HK-2 (cell line): ENCODE data around the gene RNF13.
"Not testable (repeated sequence)": the region's sequence is repeated elsewhere in the genome, so short reads cannot be mapped to it uniquely, and the experiment has no call there.

Source experiments
- DNase-seq: peaks from one replicate; pipeline ENCODE4 v3.0.0-alpha.2; 2018; ENCODE audit not compliant: unreplicated experiment

The RNF13 gene

GRCh38 chr3:149957361-149958125 lies 144.5 kb downstream of the RNF13 start:
- DNase-seq = no peak

GRCh38 chr3:149958171-149958796 lies 145.3 kb downstream of the RNF13 start:
- no peak for DNase-seq

DNA sequence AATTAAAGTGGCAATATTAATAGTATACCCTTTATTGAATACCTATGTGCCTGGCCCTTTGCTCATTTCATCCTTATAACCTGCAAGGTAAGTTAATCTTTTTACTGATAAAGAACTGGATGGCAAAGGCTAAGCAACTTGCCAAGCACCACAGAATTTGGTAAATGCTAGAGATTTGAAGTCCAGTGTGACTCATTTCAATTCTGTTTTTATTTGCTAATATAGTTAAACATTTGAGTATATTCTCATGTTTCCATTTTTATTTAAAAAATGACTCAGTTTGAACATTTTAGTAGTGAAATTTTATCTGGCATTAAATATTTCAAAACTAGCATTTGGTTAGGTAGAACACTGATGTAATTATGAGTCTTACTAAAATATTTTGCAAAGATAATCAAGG lies 146.4 kb downstream of the RNF13 start:
- no peak for DNase-seq

- DNase-seq = no peak
These were observed 150.5 kb downstream of the RNF13 start for GRCh38 chr3:149963485-149963884.

DNA sequence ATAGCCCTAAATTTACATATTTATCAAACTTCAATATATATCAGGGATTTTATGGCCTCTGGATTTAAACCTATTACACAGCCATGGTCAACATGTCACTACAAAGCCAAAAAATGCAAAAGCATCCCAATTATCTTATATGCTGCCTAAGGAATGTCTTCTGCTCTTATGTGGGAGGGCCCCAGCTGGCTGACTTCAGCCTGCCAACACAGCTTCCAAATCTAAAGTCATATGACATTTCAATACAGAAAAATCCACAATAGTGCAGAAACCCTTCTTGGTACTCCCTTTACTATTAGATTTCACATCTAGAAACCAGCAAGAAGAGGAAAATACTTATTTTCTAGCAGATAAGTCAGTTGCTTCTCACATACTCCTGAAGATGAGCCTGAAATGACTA lies 151.3 kb downstream of the RNF13 start:
- DNase-seq = no peak

DNA sequence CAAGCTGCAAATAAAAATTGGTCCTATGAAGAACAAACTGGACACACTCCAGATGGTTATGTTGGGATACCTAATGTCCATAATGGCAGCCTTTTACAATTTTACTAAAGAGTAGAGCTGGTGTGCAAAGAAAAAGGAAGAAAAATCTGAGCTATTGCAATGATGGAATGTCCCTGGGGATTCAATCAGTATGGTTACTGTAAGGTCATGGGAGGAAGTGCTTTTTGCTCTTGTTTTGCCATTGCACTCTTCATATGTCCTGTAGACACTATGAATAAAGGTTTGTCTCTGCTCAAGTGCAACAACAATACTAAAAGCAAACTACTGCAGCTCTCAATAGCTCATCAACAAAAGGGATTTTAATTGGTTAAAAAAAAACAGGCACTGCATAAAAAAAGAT lies 152.3 kb downstream of the RNF13 start:
- no peak for DNase-seq

GRCh38 chr3:149967086-149967685 lies 154.2 kb downstream of the RNF13 start:
- DNase-seq = no peak

DNA sequence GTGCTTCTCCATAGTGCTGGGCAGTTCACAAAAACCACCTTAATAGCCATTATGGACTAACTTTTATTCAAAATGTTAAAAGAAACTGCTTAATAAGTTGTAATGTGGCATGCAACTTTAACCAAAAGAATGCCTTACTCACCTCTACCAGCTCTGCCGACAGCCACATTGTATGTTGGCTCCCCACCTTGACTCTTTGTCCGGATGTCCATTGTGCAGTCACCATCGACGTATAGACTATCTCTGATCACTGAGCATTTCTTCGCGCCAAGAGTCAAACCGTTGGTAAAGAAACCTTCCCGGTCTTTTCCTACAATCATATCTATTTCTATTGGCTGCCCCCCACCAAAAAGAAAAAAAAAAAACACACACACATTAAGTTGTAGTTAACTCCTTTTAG lies 155.2 kb downstream of the RNF13 start:
- peak; percentile 58 for DNase-seq

DNA sequence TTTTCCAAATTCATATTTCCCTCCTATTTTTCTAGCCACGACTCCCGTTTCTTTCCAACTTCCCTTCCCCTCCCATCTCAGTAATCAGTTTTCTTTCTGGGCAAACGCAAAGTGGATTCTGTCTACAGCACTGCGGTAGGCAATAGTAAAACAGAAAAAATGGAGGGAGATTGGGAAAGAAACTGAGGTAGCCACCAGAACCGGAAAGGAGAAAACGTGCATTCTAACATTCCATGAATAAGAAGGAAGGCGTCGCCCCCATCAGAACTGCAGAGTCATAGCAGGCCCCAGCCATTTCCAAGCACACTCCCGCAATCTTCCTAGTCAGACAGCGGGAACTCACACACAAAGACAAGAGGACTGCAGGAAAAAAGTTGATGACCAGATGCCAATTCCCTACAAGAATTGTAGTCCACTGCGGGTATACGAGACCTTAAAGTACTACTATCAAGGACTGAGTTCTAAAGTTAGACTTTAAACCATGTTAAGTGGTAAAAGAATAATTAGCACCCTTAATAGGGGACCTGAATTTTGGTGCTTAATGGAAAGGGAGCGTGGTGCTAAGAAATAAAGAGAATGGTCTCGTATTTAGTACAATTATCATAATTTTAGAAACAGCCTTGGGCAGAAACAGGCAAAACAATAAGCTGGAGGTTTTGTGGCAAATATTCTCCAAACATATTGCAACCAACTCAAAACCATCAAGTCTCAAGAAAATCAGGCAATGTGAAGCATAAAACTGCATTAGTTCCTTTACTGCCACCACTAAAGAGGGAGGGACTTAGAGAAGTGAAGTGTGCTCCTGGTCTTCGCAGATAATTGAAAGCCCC lies 156.3 kb downstream of the RNF13 start:
- DNase-seq = peak; percentile 76

- DNase-seq = peak; percentile 84
These were observed 157.1 kb downstream of the RNF13 start for GRCh38 chr3:149969940-149970715.

GRCh38 chr3:149970716-149971402 lies 157.8 kb downstream of the RNF13 start, which contains the start of gene PFN2:
PFN2 (minus strand) TSS chr3:149970895; CDS start chr3:149970856, 39 bp downstream.
- DNase-seq = peak; percentile 77

- peak; percentile 76 for DNase-seq
These were observed 158.5 kb downstream of the RNF13 start for GRCh38 chr3:149971403-149972075.

DNA sequence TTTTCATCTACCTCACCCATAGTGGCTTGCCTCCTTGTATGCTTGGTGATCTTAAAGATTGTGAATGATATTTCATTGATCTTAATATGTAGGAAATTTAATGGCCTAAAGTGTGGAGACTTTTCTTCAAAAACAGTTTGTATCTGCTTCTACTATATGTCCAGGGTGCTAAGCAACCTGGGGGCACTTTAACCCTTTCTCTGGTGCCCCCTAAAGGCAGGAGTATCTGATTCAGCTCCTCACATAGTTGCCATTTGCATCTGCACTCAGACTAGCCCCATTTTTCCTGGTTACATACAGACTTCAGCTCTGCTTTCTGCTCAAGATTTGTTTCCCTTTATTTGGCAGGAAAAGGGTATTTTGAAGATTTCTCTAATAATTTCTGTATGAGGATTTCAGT lies 162.9 kb downstream of the RNF13 start:
- no peak for DNase-seq

GRCh38 chr3:149977386-149977785 lies 164.4 kb downstream of the RNF13 start:
- DNase-seq = no peak

DNA sequence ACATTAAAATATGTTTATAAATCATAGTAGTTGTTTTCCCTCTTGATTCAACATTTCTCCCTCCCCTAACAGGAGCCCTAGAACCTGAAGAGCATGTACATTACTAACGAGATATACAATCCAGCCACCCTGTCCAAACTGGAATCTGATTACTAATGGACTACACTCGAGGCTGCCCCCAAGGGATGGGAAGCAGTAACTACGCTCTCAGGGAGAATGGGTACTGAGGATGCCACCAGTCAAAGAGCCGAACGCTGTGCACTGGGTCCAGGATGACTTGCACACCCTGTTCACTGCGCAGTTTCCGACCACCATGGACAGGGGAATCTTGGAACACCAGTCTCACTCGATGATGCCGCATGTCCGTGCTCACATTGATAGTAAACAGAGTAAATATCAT lies 169.0 kb downstream of the RNF13 start:
- not testable (repeated sequence) for DNase-seq

- DNase-seq = not testable (repeated sequence)
These were observed 170.0 kb downstream of the RNF13 start for GRCh38 chr3:149983053-149983452.

DNA sequence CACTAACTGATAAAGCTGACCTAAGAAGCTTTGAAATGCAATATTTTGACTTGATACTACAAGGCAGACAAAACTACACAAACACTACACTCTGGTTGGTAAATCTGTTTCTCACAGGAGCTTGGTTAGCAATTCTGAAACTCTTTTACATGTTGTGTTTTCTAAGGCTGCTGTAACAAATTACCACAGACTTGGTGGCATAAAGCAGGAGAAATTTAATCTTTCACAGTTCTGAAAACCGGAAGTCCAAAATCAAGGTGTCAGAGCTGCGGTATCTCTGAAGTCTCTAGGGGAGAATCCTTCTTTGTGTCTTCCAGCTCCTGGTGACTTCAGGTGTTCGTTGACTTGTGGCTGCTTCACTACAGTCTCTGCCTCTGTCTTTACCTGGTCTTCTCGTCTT lies 170.6 kb downstream of the RNF13 start:
- DNase-seq = no peak

DNA sequence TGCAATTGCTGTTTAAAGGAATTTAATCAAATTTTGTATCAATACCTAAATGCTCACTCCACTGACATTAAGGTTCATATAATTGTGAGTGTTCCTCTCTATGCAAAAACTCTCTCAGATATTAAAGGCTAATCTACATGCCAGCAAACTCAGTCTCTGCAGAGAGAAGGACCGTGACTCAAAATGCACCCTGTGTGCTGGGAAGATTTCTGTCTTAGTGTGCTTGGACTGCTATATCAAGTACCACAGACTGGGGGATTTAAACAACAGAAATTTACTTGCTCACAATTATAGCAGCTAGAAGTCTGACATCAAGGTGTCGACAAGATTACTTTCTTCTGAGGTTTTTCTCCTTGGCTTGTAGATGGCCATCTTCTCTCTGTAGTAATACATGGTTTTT lies 176.3 kb downstream of the RNF13 start:
- DNase-seq = no peak

DNA sequence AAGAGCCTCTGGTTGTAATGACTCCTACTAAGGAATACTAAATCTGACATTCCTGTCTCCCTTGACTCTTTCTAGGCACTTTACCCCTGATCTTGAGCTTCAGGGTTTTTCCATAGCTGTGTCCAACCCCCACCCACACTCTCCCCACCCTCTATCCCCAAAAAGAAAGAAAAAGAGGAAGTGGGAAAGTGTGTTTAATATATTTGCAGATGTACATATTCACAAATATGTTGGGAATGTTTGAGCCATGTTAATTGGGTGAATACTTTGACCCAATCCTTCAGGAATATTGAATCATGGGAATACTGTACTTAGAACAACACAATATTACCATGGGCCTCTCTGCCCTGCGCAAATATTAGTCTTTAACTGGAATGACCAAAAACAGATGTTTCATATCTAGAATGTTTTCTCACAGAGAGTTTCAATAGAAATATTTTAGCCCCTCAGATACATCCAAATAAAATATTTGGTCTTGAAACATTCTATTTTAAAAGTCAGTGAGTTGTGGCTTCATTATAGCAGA lies 177.5 kb downstream of the RNF13 start:
- no peak for DNase-seq
